ENCODE data around the gene CMA1.

Gene CMA1

GRCh38 chr14:24465805-24466204 is 42.3 kb downstream of the CMA1 start:
- H4K20me1 ChIP-seq (ENCODE audit: insufficient read depth, low read length): no peaks in the 10 kb centered on the region
- H3K36me3 ChIP-seq (replicated peaks; ENCODE audit: insufficient read depth, low read length): no peaks in the 10 kb centered on the region
- no peak overlapping the region for H3K4me2 ChIP-seq (ENCODE audit: low read depth, low read length)
- no peaks in the 10 kb centered on the region for H3K27me3 ChIP-seq (replicated peaks; ENCODE audit: insufficient read depth, low read length)
- no peaks in the 10 kb centered on the region for H3K9me2 ChIP-seq (replicated peaks; ENCODE audit: insufficient read depth, low read length)
- no peak overlapping the region for H2AFZ ChIP-seq (ENCODE audit: low read length)
- H3K9ac ChIP-seq (ENCODE audit: low read length): no peak overlapping the region
- TF ChIP-seq CTCF (IDR thresholded peaks at IDR 0.05; ENCODE audit: low read length): no peak
- TF ChIP-seq EZH2phosphoT487 (IDR thresholded peaks at IDR 0.05; ENCODE audit: low read length): no peak
- TF ChIP-seq EZH2 (optimal IDR thresholded peaks at IDR 0.05; ENCODE audit: low read depth, low read length): no peak
- H3K4me3 ChIP-seq (ENCODE audit: low read length): no peak overlapping the region
- H3K79me2 ChIP-seq (ENCODE audit: low read length): no peaks in the 10 kb centered on the region
- no peak overlapping the region for H3K27ac ChIP-seq (ENCODE audit: low read length)
- no peak for DNase-seq
- no peaks in the 10 kb centered on the region for H3F3A ChIP-seq (ENCODE audit: insufficient read depth, low read length)
- H3K4me1 ChIP-seq (ENCODE audit: low read length): peaks cover 11% of the 10 kb centered on the region
- no peaks in the 10 kb centered on the region for H3K9me3 ChIP-seq (replicated peaks; ENCODE audit: insufficient read depth, low read length)

GRCh38 chr14:24465368-24465767 is 42.7 kb downstream of the CMA1 start:
- H4K20me1 ChIP-seq (ENCODE audit: insufficient read depth, low read length): no peaks in the 10 kb centered on the region
- no peak overlapping the region for H3K27ac ChIP-seq (ENCODE audit: low read length)
- no peak overlapping the region for H2AFZ ChIP-seq (ENCODE audit: low read length)
- peaks cover 11% of the 10 kb centered on the region for H3K4me1 ChIP-seq (ENCODE audit: low read length)
- H3K36me3 ChIP-seq (replicated peaks; ENCODE audit: insufficient read depth, low read length): no peaks in the 10 kb centered on the region
- H3F3A ChIP-seq (ENCODE audit: insufficient read depth, low read length): no peaks in the 10 kb centered on the region
- no peak for DNase-seq
- H3K9ac ChIP-seq (ENCODE audit: low read length): no peak overlapping the region
- no peaks in the 10 kb centered on the region for H3K9me3 ChIP-seq (replicated peaks; ENCODE audit: insufficient read depth, low read length)
- TF ChIP-seq EZH2phosphoT487 (IDR thresholded peaks at IDR 0.05; ENCODE audit: low read length): no peak
- no peaks in the 10 kb centered on the region for H3K79me2 ChIP-seq (ENCODE audit: low read length)
- no peak overlapping the region for H3K4me2 ChIP-seq (ENCODE audit: low read depth, low read length)
- H3K27me3 ChIP-seq (replicated peaks; ENCODE audit: insufficient read depth, low read length): no peaks in the 10 kb centered on the region
- no peaks in the 10 kb centered on the region for H3K9me2 ChIP-seq (replicated peaks; ENCODE audit: insufficient read depth, low read length)
- H3K4me3 ChIP-seq (ENCODE audit: low read length): no peak overlapping the region

- Histone ChIP-seq H3K4me2 (ENCODE audit: low read depth, low read length) (0 out of 2 replicates have a peak overlapping the region, but pooled peaks have one; percentile 13), H3K9ac (ENCODE audit: low read length) (no peak overlapping the region), H3K4me3 (ENCODE audit: low read length) (no peak overlapping the region), H3K4me1 (ENCODE audit: low read length) (peaks cover 11% of the 10 kb centered on the region), H4K20me1 (ENCODE audit: insufficient read depth, low read length) (no peaks in the 10 kb centered on the region), H2AFZ (ENCODE audit: low read length) (no peak overlapping the region), H3K9me3 (replicated peaks; ENCODE audit: insufficient read depth, low read length) (no peaks in the 10 kb centered on the region), H3K79me2 (ENCODE audit: low read length) (no peaks in the 10 kb centered on the region), H3K36me3 (replicated peaks; ENCODE audit: insufficient read depth, low read length) (no peaks in the 10 kb centered on the region), H3K9me2 (replicated peaks; ENCODE audit: insufficient read depth, low read length) (no peaks in the 10 kb centered on the region), H3K27me3 (replicated peaks; ENCODE audit: insufficient read depth, low read length) (no peaks in the 10 kb centered on the region), H3F3A (ENCODE audit: insufficient read depth, low read length) (no peaks in the 10 kb centered on the region), H3K27ac (ENCODE audit: low read length) (no peak overlapping the region)
- DNase-seq: no peak
- TF ChIP-seq EZH2phosphoT487 (IDR thresholded peaks at IDR 0.05; ENCODE audit: low read length): no peak
- TF ChIP-seq EZH2 (optimal IDR thresholded peaks at IDR 0.05; ENCODE audit: low read depth, low read length): no peak
- no peak for TF ChIP-seq CTCF (IDR thresholded peaks at IDR 0.05; ENCODE audit: low read length)
Measured at GRCh38 chr14:24463884-24464785, 43.9 kb downstream of the CMA1 start.
